Mammary epithelial cell (primary cell): Measurements from ENCODE around the gene EHD4.

Source experiments
- EZH2 ChIP-seq: IDR thresholded peaks from 2 replicates; pipeline ENCODE4 v1.6.1; 2012; ENCODE audit warnings: low read length, inconsistent platforms, borderline replicate concordance
- TF ChIP-seq, protein P1 (sequence below), 2 donors: IDR thresholded peaks in 1 of 2; conservative IDR thresholded peaks in 1 of 2; 2 replicates each; pipeline ENCODE4 v1.5.1; 2011 to 2012; ENCODE audit warnings: inconsistent platforms in 2 of 2, low read length in 2 of 2, mild to moderate bottlenecking in 2 of 2, control low read depth in 1 of 2, low read depth in 1 of 2; ENCODE audit not compliant: insufficient read depth in 1 of 2; ENCODE audit errors: extremely low read depth in 1 of 2

DNA sequence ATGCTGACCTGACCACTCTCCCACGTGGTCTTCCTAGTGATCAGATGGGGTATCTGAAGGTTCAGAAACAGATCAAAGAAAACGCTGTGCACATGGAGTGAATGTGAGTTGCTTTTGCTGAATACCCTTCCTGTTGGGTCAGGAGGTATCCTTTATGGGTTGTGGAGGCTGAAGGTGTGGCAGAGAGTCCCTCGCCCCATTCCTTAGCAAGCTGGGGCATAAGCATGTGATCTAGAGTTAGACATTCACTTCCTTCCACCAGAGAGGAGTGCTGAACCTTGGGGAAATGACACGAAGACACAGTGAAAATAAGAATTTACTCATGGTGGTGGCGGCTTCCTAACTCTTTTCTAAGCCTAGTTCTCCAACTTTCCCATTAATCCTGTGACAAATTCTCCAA is 50.7 kb downstream of the EHD4 start:
- TF ChIP-seq, protein P1, sequence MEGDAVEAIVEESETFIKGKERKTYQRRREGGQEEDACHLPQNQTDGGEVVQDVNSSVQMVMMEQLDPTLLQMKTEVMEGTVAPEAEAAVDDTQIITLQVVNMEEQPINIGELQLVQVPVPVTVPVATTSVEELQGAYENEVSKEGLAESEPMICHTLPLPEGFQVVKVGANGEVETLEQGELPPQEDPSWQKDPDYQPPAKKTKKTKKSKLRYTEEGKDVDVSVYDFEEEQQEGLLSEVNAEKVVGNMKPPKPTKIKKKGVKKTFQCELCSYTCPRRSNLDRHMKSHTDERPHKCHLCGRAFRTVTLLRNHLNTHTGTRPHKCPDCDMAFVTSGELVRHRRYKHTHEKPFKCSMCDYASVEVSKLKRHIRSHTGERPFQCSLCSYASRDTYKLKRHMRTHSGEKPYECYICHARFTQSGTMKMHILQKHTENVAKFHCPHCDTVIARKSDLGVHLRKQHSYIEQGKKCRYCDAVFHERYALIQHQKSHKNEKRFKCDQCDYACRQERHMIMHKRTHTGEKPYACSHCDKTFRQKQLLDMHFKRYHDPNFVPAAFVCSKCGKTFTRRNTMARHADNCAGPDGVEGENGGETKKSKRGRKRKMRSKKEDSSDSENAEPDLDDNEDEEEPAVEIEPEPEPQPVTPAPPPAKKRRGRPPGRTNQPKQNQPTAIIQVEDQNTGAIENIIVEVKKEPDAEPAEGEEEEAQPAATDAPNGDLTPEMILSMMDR (conservative IDR thresholded peaks at IDR 0.05 in 1 of 2, IDR thresholded peaks at IDR 0.05 in 1 of 2; ENCODE audit: extremely low read depth in 1 of 2, insufficient read depth in 1 of 2, low read depth in 1 of 2, low read length in 2 of 2) = no peak
- no peak for TF ChIP-seq EZH2
